MM.1S (cell line): ENCODE measurements around the gene ELANE.

ENCODE experiments used
- DNase-seq: peaks from one replicate; pipeline ENCODE4 v3.0.0-alpha.2; 2015
- H2AFZ ChIP-seq: fragments of 300-600 bp; sonication (generic); 2 replicates; pipeline ENCODE4 v1.6.0; 2016; ENCODE audit warnings: antibody characterized with exemption, low read length
- H3F3A ChIP-seq: fragments of 300-600 bp; sonication (generic); 2 replicates; pipeline ENCODE4 v1.6.1; 2016; ENCODE audit warnings: mild to moderate bottlenecking, antibody characterized with exemption, low read length, moderate library complexity, mixed read lengths; ENCODE audit not compliant: insufficient read depth
- H3K27ac ChIP-seq: fragments of 300-600 bp; sonication (generic); 2 replicates; pipeline ENCODE4 v1.5.1; 2016; ENCODE audit warnings: mild to moderate bottlenecking, low read length
- H3K27me3 ChIP-seq: fragments of 300-600 bp; sonication (generic); replicated peaks from 2 replicates; pipeline ENCODE4 v1.6.0; 2016; ENCODE audit warnings: low read length; ENCODE audit not compliant: insufficient read depth
- H3K36me3 ChIP-seq: fragments of 300-600 bp; sonication (generic); replicated peaks from 2 replicates; pipeline ENCODE4 v1.6.1; 2016; ENCODE audit warnings: mild to moderate bottlenecking, low read length, mixed read lengths; ENCODE audit not compliant: insufficient read depth
- H3K4me1 ChIP-seq: fragments of 300-600 bp; sonication (generic); 2 replicates; pipeline ENCODE4 v1.6.1; 2016; ENCODE audit warnings: low read length, mixed read lengths
- H3K4me2 ChIP-seq: fragments of 300-600 bp; sonication (generic); 2 replicates; pipeline ENCODE4 v1.6.0; 2016; ENCODE audit warnings: low read depth, low read length
- H3K4me3 ChIP-seq: fragments of 300-600 bp; sonication (generic); 2 replicates; pipeline ENCODE4 v1.5.1; 2016; ENCODE audit warnings: low read length, mixed read lengths
- H3K79me2 ChIP-seq: fragments of 300-600 bp; sonication (generic); 2 replicates; pipeline ENCODE4 v1.6.1; 2016; ENCODE audit warnings: mixed run types, low read length, mixed read lengths
- H3K9ac ChIP-seq: fragments of 300-600 bp; sonication (generic); 2 replicates; pipeline ENCODE4 v1.6.1; 2016; ENCODE audit warnings: low read length, mixed read lengths
- H3K9me2 ChIP-seq: fragments of 300-600 bp; sonication (generic); replicated peaks from 2 replicates; pipeline ENCODE4 v1.6.1; 2016; ENCODE audit warnings: mild to moderate bottlenecking, low read length, mixed read lengths; ENCODE audit not compliant: insufficient read depth
- H3K9me3 ChIP-seq: fragments of 300-600 bp; sonication (generic); replicated peaks from 2 replicates; pipeline ENCODE4 v1.6.1; 2016; ENCODE audit warnings: mild to moderate bottlenecking, low read length, mixed read lengths; ENCODE audit not compliant: insufficient read depth
- H4K20me1 ChIP-seq: fragments of 300-600 bp; sonication (generic); 2 replicates; pipeline ENCODE4 v1.6.1; 2016; ENCODE audit warnings: mild to moderate bottlenecking, low read length, moderate library complexity, mixed read lengths; ENCODE audit not compliant: insufficient read depth
- CTCF ChIP-seq: fragments of 300-600 bp; sonication (generic); IDR thresholded peaks from 2 replicates; pipeline ENCODE4 v1.5.1; 2016; ENCODE audit warnings: antibody characterized with exemption, low read length, mixed read lengths
- EZH2 ChIP-seq: fragments of 300-600 bp; sonication (generic); optimal IDR thresholded peaks from 2 replicates; pipeline ENCODE3; 2017; ENCODE audit warnings: low read depth, mild to moderate bottlenecking, antibody characterized with exemption, low read length, mixed read lengths
- EZH2phosphoT487 ChIP-seq: fragments of 300-600 bp; sonication (generic); IDR thresholded peaks from 2 replicates; pipeline ENCODE4 v1.6.1; 2018; ENCODE audit warnings: antibody characterized with exemption, low read length

ELANE gene

GRCh38 chr19:813219-814151 lies 38.6 kb upstream of the ELANE start:
- Histone ChIP-seq H3K9ac (no peak overlapping the region), H2AFZ (no peak overlapping the region), H3K9me3 (no peaks in the 10 kb centered on the region), H3K27ac (no peak overlapping the region), H3K4me3 (no peak overlapping the region), H3K27me3 (no peaks in the 10 kb centered on the region), H3K4me2 (no peak overlapping the region), H3K79me2 (peaks cover 21% of the 10 kb centered on the region), H3F3A (peaks cover 23% of the 10 kb centered on the region), H4K20me1 (no peaks in the 10 kb centered on the region), H3K4me1 (no peaks in the 10 kb centered on the region), H3K36me3 (peaks cover 34% of the 10 kb centered on the region), H3K9me2 (no peaks in the 10 kb centered on the region)
- TF ChIP-seq EZH2 (no peak), CTCF (no peak), EZH2phosphoT487 (no peak)
- DNase-seq, result no peak

DNA sequence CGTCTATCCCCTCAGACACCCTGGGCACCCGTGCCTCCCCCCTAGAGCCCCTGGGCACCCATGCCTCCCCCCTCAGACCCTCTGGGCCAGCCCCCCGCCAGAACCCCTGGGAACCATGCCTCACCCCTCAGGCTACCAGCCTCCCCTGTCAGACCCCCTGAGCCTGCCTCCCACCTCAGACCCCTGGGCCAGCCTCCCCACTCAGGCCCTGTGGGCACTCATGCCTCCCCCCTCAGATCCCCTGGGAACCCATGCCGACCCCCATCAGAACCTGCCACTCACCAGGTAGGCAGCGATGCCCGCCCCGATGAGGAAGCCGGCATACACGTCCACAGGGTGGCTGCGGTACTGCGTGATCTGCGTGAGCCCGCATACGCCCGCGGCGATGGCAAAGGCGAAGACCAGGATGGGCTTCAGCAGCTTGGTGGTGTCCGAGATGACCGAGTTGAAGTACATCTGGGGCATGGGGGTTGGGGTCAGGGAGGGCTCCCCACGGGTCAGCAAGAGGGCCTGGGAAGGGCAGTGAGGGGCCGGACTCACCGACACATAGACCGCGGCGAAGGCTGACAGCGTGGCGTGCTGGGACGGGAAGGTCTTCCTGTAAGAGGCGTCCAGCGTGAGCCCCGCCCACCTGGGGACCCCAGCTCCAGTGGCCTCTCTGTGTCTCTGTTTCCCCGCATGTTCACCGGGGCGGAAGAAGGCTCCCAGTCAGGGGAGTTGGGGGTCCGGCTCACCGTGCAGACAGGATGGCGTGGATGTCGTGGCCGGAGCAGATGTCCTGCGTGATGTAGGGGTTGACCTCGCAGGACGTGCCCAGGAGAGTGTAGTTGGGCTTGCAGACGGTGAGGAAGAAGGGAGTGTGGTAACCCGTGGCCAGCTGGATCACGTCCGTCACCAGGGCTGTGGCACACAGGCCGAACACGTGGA lies 37.7 kb upstream of the ELANE start:
- Histone ChIP-seq H3K9me2 (no peaks in the 10 kb centered on the region), H3K4me2 (no peak overlapping the region), H3K27me3 (no peaks in the 10 kb centered on the region), H3K36me3 (peaks cover 28% of the 10 kb centered on the region), H3K79me2 (peaks cover 14% of the 10 kb centered on the region), H3K9ac (no peak overlapping the region), H3K27ac (no peak overlapping the region), H2AFZ (no peak overlapping the region), H3K4me3 (no peak overlapping the region), H3K4me1 (no peaks in the 10 kb centered on the region), H4K20me1 (no peaks in the 10 kb centered on the region), H3K9me3 (no peaks in the 10 kb centered on the region), H3F3A (peaks cover 23% of the 10 kb centered on the region)
- no peak for DNase-seq
- no peak for TF ChIP-seq EZH2phosphoT487
- TF ChIP-seq CTCF, result no peak
- TF ChIP-seq EZH2, result no peak

GRCh38 chr19:815079-815774 lies 36.9 kb upstream of the ELANE start:
- Histone ChIP-seq H3K9me3 (no peaks in the 10 kb centered on the region), H3K9me2 (no peaks in the 10 kb centered on the region), H3K79me2 (peaks cover 7% of the 10 kb centered on the region), H3K36me3 (peaks cover 20% of the 10 kb centered on the region), H3K27me3 (no peaks in the 10 kb centered on the region; the same call in 1 of the 2 replicates), H3K27ac (no peak overlapping the region), H3K9ac (no peak overlapping the region), H2AFZ (no peak overlapping the region), H3K4me3 (no peak overlapping the region), H3K4me1 (no peaks in the 10 kb centered on the region), H3K4me2 (no peak overlapping the region), H4K20me1 (no peaks in the 10 kb centered on the region), H3F3A (peaks cover 20% of the 10 kb centered on the region)
- DNase-seq, result no peak
- TF ChIP-seq EZH2 (no peak), CTCF (no peak), EZH2phosphoT487 (no peak)
